A673 (cell line): ENCODE results near the gene MDP1. TPM values are rescaled to one million over a fixed set of nuclear protein-coding genes. Genes with fewer than 3 reads are reported as not detected.
"Not testable (repeated sequence)": the region's sequence is repeated elsewhere in the genome, so short reads cannot be mapped to it uniquely, and the experiment has no call there.

Experiments used
- BruUV-seq: library from RNA; stranded (reverse); fragments of 400-500 nt; replicated peaks from 2 replicates; lab custom pipeline; 2021; lab: Mats Ljungman, UMichigan
- CTCF ChIA-PET: fragments of 300-600 bp; sonication (Branson Sonifier 250); formaldehyde crosslinking; loops from one replicate; lab custom pipeline; 2022; ENCODE audit warnings: antibody characterized with exemption; lab: Charles Lee
- POLR2A ChIA-PET: fragments of 300-600 bp; sonication (Branson Sonifier 250); formaldehyde crosslinking; loops from one replicate; lab custom pipeline; 2022; ENCODE audit warnings: antibody characterized with exemption; ENCODE audit not compliant: low non-redundant PET; lab: Charles Lee
- DNase-seq: peaks from one replicate; pipeline ENCODE4 v3.0.0-alpha.2; 2015; ENCODE audit warnings: low spot score
- H3K27ac ChIP-seq: fragments of 200-600 bp; sonication (generic); 2 replicates; pipeline ENCODE4 v1.5.1; 2016; ENCODE audit warnings: mixed run types, low read depth, mild to moderate bottlenecking, mixed read lengths, antibody characterized with exemption, low read length; ENCODE audit not compliant: poor library complexity, severe bottlenecking
- H3K27me3 ChIP-seq: fragments of 200-600 bp; sonication (generic); replicated peaks from 2 replicates; pipeline ENCODE4 v1.6.1; 2017; ENCODE audit warnings: mixed run types, low read depth, mild to moderate bottlenecking, mixed read lengths, antibody characterized with exemption, low read length; ENCODE audit not compliant: insufficient read depth, poor library complexity
- H3K36me3 ChIP-seq: fragments of 200-600 bp; sonication (generic); 2 replicates; pipeline ENCODE4 v1.6.1; 2016; ENCODE audit warnings: mixed run types, mild to moderate bottlenecking, mixed read lengths, antibody characterized with exemption, low read length; ENCODE audit not compliant: insufficient read depth, poor library complexity, severe bottlenecking
- H3K4me1 ChIP-seq: fragments of 200-600 bp; sonication (generic); 2 replicates; pipeline ENCODE4 v1.6.1; 2017; ENCODE audit warnings: mixed run types, mild to moderate bottlenecking, mixed read lengths, antibody characterized with exemption, low read length; ENCODE audit not compliant: insufficient read depth, poor library complexity, severe bottlenecking
- H3K4me3 ChIP-seq: fragments of 200-600 bp; sonication (generic); 2 replicates; pipeline ENCODE4 v1.5.1; 2016; ENCODE audit warnings: low read depth, mixed run types, mild to moderate bottlenecking, mixed read lengths, low read length; ENCODE audit not compliant: poor library complexity, severe bottlenecking
- H3K9me3 ChIP-seq: fragments of 200-600 bp; sonication (generic); 2 replicates; pipeline ENCODE4 v1.6.1; 2016; ENCODE audit warnings: mixed run types, low read depth, mild to moderate bottlenecking, mixed read lengths, antibody characterized with exemption, low read length; ENCODE audit not compliant: poor library complexity, severe bottlenecking
- CTCF ChIP-seq: fragments of 300-800, 200-600 bp; sonication (generic); conservative IDR thresholded peaks from 2 replicates; pipeline ENCODE4 v1.5.1; 2017; ENCODE audit warnings: low read depth, mild to moderate bottlenecking, antibody characterized with exemption, low read length, moderate library complexity, mixed read lengths
- EZH2 ChIP-seq: fragments of 200-600 bp; sonication (generic); IDR thresholded peaks from 2 replicates; pipeline ENCODE4 v1.6.1; 2017; ENCODE audit warnings: borderline replicate concordance, low read depth, mild to moderate bottlenecking, mixed read lengths, antibody characterized with exemption, low read length; ENCODE audit not compliant: poor library complexity, severe bottlenecking
- intact Hi-C: fragments of 100-400 bp; cut with micrococcal nuclease; formaldehyde crosslinking; loops from one replicate; pipeline ENCODE4 v1.10.0; 2022; ENCODE audit not compliant: unreplicated experiment
- total RNA-seq: library from RNA; stranded (reverse); gene quantifications from 2 replicates; pipeline ENCODE4 v1.2.3, GENCODE V29; 2021

The MDP1 gene
- total RNA-seq, 1 experiment from 2014 or later = 21.3 TPM

- no peak overlapping the region for H3K4me3 ChIP-seq
- ChIA-PET CTCF (no interaction called here), POLR2A (interaction anchor here (0.7 kb wide), 1 partner anchor 80 kb away, joined by 3 read pairs; no protein-coding TSS in a partner anchor)
- no peak for TF ChIP-seq EZH2
- TF ChIP-seq CTCF = no peak
- no peaks in the 10 kb centered on the region for H3K4me1 ChIP-seq
- H3K9me3 ChIP-seq = no peaks in the 10 kb centered on the region
- BruUV-seq = no TSS peak
- H3K27ac ChIP-seq = no peak overlapping the region
- H3K27me3 ChIP-seq = no peaks in the 10 kb centered on the region
- intact Hi-C loops = no loop called here
- no peak for DNase-seq
- peaks cover 23% of the 10 kb centered on the region for H3K36me3 ChIP-seq
These were observed 11.4 kb downstream of the MDP1 start for GRCh38 chr14:24204163-24205146.

- H3K27ac ChIP-seq = not testable (repeated sequence)
These were observed 12.5 kb downstream of the MDP1 start for GRCh38 chr14:24203249-24203886.

GRCh38 chr14:24202538-24202937 lies 13.3 kb downstream of the MDP1 start:
- POLR2A ChIA-PET, H3K4me3 ChIP-seq, DNase-seq, H3K27me3 ChIP-seq, H3K4me1 ChIP-seq, BruUV-seq, H3K9me3 ChIP-seq, intact Hi-C loops, H3K27ac ChIP-seq: not testable (repeated sequence)
- peaks cover 17% of the 10 kb centered on the region for H3K36me3 ChIP-seq
- CTCF ChIA-PET = interaction anchor here (0.5 kb wide), 1 partner anchor 537 kb away, joined by 6 read pairs; no protein-coding TSS in a partner anchor

More at GRCh38 chr14:24203249-24203886, 12.5 kb downstream of the MDP1 start:
- intact Hi-C loops, DNase-seq, H3K27me3 ChIP-seq, H3K4me1 ChIP-seq, H3K4me3 ChIP-seq, BruUV-seq, H3K9me3 ChIP-seq: not testable (repeated sequence)
- POLR2A ChIA-PET = interaction anchor here (0.6 kb wide), 1 partner anchor 26 kb away, joined by 4 read pairs; no protein-coding TSS in a partner anchor
- CTCF ChIA-PET = interaction anchor here (0.5 kb wide), 1 partner anchor 538 kb away, joined by 6 read pairs; no protein-coding TSS in a partner anchor
- H3K36me3 ChIP-seq = peaks cover 20% of the 10 kb centered on the region
